Measurements from ENCODE around the gene PPP2R3A. TPM values are rescaled to one million over a fixed set of nuclear protein-coding genes. Genes with fewer than 3 reads are reported as not detected.
"Not testable (repeated sequence)": the region's sequence is repeated elsewhere in the genome, so short reads cannot be mapped to it uniquely, and the experiment has no call there.

PPP2R3A gene
- total and polyA plus RNA-seq, 9 of the 15 experiments (the other 6 are each of a cell fraction or from before 2014, with no cell fraction given): 0.10 to 0.50 (median 0.24) TPM

DNA sequence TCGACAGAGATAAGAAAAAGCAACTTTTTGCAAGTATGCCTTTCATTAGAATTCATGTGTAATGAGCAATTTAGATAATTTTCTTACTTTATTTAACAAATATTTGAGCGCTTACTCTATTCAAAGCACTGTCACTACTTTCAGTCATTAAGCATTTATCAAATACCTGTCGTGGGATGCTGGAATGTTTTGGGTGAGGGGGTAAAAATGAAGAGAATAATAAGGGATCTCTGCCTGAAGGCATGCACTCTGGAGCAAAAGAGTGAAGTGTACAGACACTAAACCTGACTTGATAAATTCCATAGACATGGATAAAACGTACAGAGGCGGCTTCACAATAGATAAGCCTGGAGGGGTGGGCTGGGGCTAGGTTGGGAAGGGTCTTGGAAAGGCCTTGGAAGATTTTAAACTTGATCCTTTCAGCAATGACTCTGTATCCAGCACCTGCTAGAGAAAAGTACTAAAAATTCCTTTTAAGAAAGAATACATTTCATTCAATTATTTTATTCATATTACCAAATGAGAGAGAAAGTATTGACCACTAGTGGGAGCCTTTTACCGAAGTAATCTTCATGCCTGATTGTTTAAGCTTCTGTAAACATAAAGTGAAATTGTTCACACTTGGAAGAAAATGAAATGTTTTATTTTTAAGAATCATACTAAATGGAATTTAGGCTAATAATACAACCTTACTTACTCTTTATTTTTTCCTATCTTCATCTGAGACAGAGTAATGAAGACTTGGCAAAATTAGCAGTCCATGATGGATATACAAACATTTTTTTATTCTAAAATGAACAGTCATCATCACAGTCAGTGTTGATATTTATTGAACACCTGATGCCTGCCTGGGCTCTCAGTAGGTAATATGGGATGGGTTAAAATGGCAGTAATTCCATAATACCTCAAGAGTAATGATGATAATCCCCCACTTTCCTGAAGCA is 113.2 kb downstream of the PPP2R3A start (continued):
- TF ChIP-seq ARID1B (IDR thresholded peaks at IDR 0.05) (no peak), MAFG (tag; conservative IDR thresholded peaks at IDR 0.05) (peak; percentile 44; the same call in 1 of the 2 replicates)

GRCh38 chr3:136083641-136084382 is 118.3 kb downstream of the PPP2R3A start:
- H3K36me3 ChIP-seq (ENCODE audit: control insufficient read depth, insufficient read depth, low read length); BruUV-seq (replicated peaks); H3K4me1 ChIP-seq (replicated peaks in 1 of 2; ENCODE audit: control insufficient read depth in 2 of 2, insufficient read depth in 2 of 2, low read length in 2 of 2); H3K27me3 ChIP-seq (ENCODE audit: control insufficient read depth in 2 of 2, insufficient read depth in 2 of 2, low read length in 2 of 2); DNase-seq (ENCODE audit: extremely low read depth in 1 of 4, low spot score in 3 of 4); intact Hi-C loops (cut with micrococcal nuclease); H3K9me3 ChIP-seq (replicated peaks; ENCODE audit: control insufficient read depth, insufficient read depth, low read depth, low read length); H3K4me2 ChIP-seq (ENCODE audit: insufficient read depth, low read length); H3K79me2 ChIP-seq (ENCODE audit: control insufficient read depth, insufficient read depth, low read length); H3K27ac ChIP-seq (ENCODE audit: extremely low read depth, low read depth, low read length); H3K4me3 ChIP-seq; H4K20me1 ChIP-seq (replicated peaks; ENCODE audit: control insufficient read depth, insufficient read depth, low read length); H3K9me1 ChIP-seq (ENCODE audit: control insufficient read depth, insufficient read depth, low read length); CTCF ChIA-PET (ENCODE audit: low intra/inter-chr PET ratio); in situ Hi-C loops (cut with MboI); H3K9ac ChIP-seq (ENCODE audit: insufficient read depth in 1 of 2, low read depth in 2 of 2, low read length in 2 of 2); FAIRE-seq; H2AFZ ChIP-seq (ENCODE audit: low read depth, low read length); ATAC-seq: not testable (repeated sequence)
- 53% methylated on average over 2 of the region's 4 CpGs for WGBS (ENCODE audit: insufficient coverage, low coverage, missing lambda C conversion rate)
- POLR2A ChIA-PET: interaction anchor here (0.6 kb wide), 1 partner anchor 25 kb away, joined by 3 read pairs; no protein-coding TSS in a partner anchor
- TF ChIP-seq, protein P1, sequence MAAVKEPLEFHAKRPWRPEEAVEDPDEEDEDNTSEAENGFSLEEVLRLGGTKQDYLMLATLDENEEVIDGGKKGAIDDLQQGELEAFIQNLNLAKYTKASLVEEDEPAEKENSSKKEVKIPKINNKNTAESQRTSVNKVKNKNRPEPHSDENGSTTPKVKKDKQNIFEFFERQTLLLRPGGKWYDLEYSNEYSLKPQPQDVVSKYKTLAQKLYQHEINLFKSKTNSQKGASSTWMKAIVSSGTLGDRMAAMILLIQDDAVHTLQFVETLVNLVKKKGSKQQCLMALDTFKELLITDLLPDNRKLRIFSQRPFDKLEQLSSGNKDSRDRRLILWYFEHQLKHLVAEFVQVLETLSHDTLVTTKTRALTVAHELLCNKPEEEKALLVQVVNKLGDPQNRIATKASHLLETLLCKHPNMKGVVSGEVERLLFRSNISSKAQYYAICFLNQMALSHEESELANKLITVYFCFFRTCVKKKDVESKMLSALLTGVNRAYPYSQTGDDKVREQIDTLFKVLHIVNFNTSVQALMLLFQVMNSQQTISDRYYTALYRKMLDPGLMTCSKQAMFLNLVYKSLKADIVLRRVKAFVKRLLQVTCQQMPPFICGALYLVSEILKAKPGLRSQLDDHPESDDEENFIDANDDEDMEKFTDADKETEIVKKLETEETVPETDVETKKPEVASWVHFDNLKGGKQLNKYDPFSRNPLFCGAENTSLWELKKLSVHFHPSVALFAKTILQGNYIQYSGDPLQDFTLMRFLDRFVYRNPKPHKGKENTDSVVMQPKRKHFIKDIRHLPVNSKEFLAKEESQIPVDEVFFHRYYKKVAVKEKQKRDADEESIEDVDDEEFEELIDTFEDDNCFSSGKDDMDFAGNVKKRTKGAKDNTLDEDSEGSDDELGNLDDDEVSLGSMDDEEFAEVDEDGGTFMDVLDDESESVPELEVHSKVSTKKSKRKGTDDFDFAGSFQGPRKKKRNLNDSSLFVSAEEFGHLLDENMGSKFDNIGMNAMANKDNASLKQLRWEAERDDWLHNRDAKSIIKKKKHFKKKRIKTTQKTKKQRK (IDR thresholded peaks at IDR 0.05; ENCODE audit: borderline replicate concordance, low read depth, low read length): 0 out of 2 replicates have a peak, but pooled peaks have one; percentile 24
- TF ChIP-seq ZFP36 (IDR thresholded peaks at IDR 0.05; ENCODE audit: low read depth, low read length, partially characterized antibody) (peak; percentile 73), TRIM28 (IDR thresholded peaks at IDR 0.05) (peak; percentile 25; the same call in 1 of the 2 replicates)

All from K562 (cell line).